HG03378 (cell line): ENCODE data around the gene ACTL10.

Source experiments
- ATAC-seq: cut with Tn5 transposase; IDR thresholded peaks from one replicate; pipeline ENCODE4 v1.9.1; 2021; ENCODE audit warnings: mild to moderate bottlenecking, moderate library complexity; ENCODE audit not compliant: unreplicated experiment

ACTL10 gene

DNA sequence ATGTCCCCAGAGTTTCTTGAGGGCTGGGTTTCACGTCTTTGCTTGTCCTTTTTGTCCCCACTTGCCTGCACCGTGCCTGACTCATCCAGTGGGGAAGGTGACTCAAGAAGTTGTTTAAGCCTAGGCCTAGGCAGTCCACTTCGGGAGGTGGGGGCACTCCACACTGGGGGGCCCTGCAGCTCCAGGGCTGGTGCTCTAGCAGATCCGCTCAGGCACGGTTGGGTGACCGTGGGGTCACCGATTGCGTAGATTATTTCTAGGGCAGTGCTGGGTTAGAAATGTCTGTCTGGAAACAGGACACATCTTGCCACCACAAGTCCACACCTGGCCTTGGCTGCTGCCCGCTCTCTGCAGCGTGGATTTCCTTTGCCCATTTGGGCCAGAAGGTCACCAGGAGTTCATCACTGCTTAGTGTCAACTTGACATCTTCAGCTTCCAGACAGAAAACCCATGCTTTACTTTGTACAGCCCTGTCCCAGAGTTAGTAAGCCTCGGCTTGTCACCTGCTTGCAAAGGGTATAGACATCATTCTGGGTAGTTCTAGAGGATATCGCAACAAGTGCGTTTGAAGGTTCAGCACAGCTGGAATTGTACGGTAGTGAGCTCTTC is 18.2 kb upstream of the ACTL10 start:
- ATAC-seq, result no peak

DNA sequence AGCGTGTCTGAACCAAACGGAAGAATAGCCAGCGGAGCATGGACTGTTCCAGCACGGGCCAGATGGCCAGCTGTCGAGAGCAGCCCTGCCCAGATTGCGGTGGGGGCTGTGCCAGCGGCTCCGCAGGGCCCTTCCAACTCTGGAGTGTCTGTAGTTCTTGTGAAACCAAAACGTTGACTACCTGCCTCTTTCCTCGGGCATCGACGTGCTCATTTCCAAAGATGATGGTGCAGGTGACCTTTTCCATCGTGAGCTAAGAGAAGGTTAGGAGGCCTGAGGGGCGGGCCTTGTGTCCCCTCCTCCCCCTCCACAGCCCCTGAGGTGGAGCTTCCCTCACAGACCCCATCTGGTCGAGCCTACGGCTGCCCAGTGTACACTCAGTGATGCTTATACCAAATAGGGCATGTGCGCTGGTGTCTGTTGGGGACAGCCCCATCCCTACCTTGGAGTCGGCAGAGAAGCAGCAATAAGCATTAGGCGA is 17.5 kb upstream of the ACTL10 start:
- ATAC-seq, result no peak

GRCh38 chr20:33650111-33650752 is 16.5 kb upstream of the ACTL10 start:
- no peak for ATAC-seq

DNA sequence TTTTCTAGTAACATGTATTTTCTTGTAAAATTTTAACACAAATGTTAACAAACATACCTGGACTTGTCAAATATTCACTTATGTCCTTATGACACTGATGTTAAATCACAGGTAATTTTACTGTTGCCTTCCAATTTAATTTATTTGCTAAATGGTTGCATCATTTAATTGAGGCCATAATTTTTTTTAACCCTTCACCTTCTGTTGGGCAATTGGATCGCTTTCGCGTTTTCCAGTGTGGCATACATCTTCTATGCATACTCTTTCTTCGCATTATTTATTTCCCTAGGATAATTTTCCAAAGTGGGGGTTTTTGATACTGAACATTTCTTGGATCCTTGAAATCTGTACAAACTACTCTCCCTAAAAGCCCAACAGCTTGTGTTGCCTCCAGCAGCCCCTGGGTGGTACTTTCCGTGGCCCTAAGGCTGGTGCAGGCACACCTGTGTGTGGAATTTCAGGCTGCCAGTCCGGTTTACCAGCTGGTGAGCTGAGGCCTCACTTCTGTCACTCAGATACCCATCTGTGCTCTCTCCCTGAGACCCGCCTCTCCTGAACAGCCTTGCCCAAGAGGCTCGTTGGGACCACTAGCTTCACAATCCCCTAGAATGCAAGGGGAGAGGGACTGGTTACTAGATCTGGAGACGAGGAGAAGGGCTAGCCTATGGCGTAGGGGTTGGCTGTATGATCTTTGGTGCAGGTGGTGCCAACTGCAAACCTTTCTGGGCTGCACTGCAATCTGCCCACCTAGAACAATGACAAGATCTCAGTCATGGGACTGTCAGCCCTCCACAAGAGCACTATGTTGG is 15.8 kb upstream of the ACTL10 start:
- no peak for ATAC-seq

- no peak for ATAC-seq
These were observed 15.1 kb upstream of the ACTL10 start for GRCh38 chr20:33651562-33652048.

DNA sequence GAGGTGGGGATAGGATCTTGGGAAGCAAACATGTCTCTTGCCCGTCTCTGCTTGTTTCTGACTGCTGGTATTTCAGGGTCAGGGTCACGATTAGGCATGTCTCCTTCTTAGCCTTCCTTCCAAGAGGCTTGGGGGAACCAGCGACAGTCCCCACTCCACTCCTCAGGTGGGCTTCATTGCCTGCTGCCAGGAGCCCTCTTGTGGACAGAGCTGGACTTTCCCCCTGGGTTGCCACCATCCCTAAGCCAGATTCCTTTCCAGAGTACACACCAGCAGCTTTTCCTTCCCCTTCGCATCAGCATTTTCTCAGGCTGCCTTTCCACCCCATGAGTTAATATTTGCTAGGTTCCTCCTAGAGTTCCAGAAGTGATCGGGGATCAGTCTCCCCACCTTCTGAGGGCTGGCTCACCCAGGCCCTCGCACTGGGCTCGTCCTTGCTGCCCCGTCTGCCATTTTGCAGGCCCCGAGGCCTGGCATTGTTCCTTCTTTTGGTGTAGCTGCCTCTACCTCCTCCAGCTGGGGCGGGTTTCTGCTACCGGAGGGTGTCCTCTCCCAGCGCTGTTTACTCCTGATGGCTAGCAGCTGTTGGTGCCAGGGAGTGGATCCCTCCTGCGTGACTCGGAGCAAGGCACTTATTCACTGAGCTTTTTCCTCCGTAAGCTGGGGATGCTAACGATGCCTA is 13.4 kb upstream of the ACTL10 start:
- ATAC-seq, result no peak

DNA sequence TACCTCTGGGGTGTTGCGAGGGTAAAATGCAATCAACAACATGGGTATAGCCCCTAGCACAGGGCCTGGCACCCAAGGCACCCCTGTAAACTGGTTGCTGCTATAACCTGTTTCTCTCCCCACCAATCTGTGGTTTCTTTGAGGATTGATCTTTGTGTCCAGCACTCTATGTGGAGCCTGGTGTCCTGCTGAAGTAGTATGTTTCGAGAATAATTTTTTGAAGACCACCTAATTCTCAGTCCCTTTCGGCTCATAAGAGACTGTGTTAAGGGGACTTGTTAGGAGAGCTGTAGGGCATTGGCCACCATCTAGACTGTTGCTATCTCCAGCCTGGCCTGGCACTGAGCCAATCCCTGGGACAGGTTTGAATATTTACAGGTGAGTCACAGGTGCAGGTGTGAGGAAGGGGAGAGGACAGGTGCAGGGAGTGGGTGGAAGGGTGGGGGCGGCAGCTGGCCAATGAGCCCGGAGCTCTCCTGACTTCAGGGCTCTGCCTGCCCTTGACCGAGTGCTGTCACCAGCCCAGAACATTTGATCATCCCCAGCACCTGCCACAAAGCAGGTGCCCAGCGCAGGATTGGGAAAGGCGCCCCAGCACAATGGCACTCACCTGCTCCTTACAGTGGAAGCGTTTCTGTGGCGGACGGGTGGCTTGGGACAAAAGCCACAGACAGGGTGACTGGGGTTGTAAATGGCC is 12.7 kb upstream of the ACTL10 start:
- no peak for ATAC-seq

GRCh38 chr20:33654680-33655161 is 12.0 kb upstream of the ACTL10 start:
- no peak for ATAC-seq

DNA sequence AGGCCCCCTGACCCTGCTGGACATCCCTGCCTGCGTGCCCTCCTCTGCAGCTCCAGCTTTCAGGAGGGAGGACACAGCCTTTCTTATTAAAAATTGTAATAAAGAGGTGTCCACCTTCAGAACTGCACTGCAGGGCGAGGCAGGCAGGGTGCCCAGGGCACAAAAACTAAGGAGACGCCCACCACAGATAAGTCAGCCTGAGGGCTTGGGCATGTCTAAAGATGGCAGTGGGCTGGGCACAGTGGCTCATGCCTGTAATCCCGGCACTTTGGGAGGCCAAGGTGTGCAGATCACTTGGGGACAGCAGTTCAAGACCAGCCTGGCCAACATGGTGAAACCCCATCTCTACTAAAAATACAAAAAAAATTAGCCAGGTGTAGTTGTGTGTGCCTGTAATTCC is 11.6 kb upstream of the ACTL10 start:
- ATAC-seq, result no peak

DNA sequence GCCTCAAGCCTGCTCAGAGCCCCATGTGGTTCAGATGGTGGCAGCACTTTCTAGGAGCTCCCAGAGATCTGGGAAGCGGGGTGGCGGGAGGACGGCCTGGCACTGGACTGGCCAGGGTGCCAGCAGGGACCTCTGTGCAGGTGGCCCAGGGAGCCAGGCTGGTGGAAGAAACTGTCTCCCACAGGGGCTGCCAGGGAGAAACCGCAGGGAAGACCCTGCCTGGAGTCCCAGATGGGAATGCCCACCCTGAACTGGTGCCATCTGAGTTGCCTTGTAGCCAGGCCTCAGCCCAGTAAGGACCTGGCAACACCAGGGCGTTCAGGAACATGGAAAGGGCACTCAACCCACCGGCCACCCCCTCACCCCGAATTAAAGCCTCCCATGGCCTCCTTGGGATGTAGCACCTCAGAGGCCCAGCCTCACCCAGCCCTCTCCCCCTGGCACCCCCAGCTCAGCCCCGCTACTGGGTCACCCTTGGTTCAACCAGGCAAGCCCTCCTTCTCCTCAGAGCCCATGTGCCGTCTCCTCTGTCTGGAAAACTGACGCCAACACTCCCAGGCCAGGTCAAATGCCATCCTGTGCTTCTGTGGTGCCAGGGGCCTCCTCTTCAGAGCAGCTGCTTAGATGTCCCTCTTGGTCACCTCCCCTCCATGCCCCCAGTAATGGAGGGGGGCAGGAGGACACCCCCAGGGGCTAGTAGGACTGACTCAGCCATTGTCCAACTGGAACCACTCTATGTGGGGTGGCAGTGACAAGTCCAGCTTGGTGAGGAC is 10.5 kb upstream of the ACTL10 start:
- ATAC-seq, result no peak

- no peak for ATAC-seq
These were observed 9.7 kb upstream of the ACTL10 start for GRCh38 chr20:33656783-33657703.

DNA sequence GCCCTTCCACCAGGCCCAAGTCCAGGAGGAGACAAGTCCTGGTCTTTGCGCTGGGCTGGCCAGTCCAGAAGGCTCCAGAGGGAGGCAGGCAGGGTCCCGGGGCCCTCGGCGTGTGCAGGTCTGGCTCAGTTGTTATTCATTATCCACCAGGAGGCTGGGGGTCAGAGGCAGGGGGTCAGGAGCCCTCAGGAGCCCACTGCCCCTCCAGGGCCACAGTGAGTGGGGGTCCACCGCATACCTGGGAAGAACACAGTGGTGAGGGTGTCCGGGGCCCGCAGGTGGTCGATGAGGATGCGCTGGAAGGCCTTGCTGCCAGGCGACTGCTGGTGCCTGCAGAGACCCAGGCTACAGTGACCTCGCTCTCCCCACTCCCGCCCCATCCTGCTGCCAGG is 9.0 kb upstream of the ACTL10 start:
- ATAC-seq, result no peak

- ATAC-seq, result no peak
These were observed 8.2 kb upstream of the ACTL10 start for GRCh38 chr20:33658510-33658909.

DNA sequence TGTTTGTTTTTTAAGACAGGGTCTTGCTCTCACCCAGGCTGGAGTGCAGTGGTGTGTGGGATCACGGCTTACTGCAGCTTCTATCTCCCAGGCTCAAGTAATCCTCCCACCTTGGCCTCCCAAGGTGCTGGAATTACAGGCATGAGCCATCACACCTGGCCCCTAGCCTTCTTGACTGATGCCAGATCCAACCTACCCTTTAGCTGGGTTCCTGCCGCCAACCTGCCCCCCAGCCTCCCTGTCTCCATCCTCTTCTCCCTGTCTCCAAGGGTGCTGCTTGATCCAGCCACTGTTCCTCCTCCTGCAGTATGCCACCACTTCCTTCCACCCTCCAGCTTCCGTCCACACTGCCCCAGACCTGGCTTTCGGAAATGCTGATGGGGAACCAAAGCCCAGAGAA is 7.8 kb upstream of the ACTL10 start:
- ATAC-seq, result no peak

DNA sequence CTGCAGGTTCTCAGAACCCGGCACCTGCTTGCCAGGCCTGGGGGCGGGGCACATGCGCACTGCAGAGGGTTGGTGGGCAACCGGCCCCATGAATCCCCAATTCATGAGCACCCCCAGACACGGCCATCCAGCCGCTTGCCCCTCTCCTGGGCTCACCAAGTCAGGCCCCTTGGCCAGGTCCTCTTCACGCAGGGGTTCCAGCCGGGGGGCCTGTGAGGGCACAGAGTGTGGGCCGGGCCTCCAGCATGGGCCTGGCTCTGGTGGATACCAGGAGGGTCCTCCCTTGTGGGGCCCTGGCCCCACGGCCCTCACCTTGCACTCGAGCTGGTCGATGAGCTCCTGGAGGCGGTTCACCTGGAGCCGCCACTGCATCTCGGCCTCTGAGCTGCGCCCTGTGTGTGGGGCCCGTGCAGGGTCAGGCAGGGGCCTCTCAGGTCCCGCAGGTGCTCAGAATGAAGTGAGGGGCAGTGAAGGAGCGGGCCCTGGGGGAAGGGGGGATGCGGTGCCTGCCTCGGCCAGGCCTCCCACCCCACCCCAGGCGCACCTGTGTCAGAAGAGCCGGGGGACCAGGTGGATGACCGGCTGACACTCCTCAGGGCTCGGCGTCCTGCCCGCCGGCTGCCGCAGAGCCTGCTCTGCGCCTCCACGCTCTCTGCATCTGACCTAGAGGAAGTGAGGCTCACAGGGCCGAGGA is 7.3 kb upstream of the ACTL10 start:
- no peak for ATAC-seq

DNA sequence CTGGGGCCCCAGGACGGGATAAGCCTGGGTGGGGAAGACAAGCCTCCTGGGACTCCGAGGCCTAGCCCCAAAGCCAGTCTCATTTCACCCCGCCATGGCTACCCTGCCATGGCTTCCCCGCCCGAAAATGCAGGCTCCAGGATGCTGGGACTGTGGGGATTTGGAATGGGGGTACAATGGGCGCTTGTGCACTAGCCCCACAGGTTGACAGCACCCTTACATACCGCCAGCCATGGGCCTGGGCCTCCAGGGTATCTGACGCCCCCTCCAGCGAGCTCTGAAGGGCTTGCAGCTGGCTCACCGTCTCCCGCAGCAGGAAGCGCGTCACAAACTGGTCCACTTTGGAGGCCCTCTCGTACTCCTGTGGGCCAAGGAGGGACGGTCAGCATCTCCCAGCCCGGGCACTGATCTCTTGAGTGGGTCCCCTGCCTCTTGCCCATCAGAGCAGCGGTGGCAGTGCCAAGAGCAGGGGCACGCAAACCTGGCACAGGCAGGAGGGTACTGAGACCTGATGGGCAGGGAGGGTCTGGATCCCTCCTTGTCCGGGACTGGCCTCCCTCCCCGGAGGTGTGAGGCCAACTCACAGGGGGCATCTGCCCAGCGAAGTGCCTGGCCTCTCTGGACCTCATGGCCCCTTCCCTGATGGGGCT is 6.6 kb upstream of the ACTL10 start:
- no peak for ATAC-seq

GRCh38 chr20:33660685-33661058 is 6.1 kb upstream of the ACTL10 start:
- ATAC-seq, result no peak

- no peak for ATAC-seq
These were observed 4.6 kb upstream of the ACTL10 start, which contains the start of gene C20orf144 for GRCh38 chr20:33662172-33662571. TSS of gene C20orf144 (plus strand) at chr20:33662327. CDS start at chr20:33662346, 19 bp downstream.
